ENCODE measurements around the gene RPL29.

The RPL29 gene

GRCh38 chr3:51971350-51971749 is 24.3 kb downstream of the RPL29 start:
- peaks cover 36% of the 10 kb centered on the region for H3K36me3 Mint-ChIP-seq (ENCODE audit: low read depth)
- H3K4me1 Mint-ChIP-seq (ENCODE audit: low read depth) = peaks cover 55% of the 10 kb centered on the region
- H3K27me3 Mint-ChIP-seq = no peaks in the 10 kb centered on the region
- peak overlapping the region; percentile 18 for H3K4me3 Mint-ChIP-seq
- H3K27ac Mint-ChIP-seq = no peak overlapping the region
- H3K9me3 Mint-ChIP-seq = no peaks in the 10 kb centered on the region
- DNase-seq = no peak

GRCh38 chr3:51970606-51971300 is 24.9 kb downstream of the RPL29 start:
- no peaks in the 10 kb centered on the region for H3K9me3 Mint-ChIP-seq
- peaks cover 53% of the 10 kb centered on the region for H3K4me1 Mint-ChIP-seq (ENCODE audit: low read depth)
- H3K27me3 Mint-ChIP-seq = no peaks in the 10 kb centered on the region
- H3K36me3 Mint-ChIP-seq (ENCODE audit: low read depth) = peaks cover 36% of the 10 kb centered on the region
- no peak overlapping the region for H3K27ac Mint-ChIP-seq
- no peak for DNase-seq
- peak overlapping the region; percentile 1 for H3K4me3 Mint-ChIP-seq

GRCh38 chr3:51969841-51970240 is 25.9 kb downstream of the RPL29 start:
- Mint-ChIP-seq H3K4me1 (ENCODE audit: low read depth) (peaks cover 47% of the 10 kb centered on the region), H3K27me3 (no peaks in the 10 kb centered on the region), H3K27ac (no peak overlapping the region), H3K9me3 (no peaks in the 10 kb centered on the region), H3K4me3 (no peak overlapping the region), H3K36me3 (ENCODE audit: low read depth) (peaks cover 36% of the 10 kb centered on the region)
- no peak for DNase-seq

DNA sequence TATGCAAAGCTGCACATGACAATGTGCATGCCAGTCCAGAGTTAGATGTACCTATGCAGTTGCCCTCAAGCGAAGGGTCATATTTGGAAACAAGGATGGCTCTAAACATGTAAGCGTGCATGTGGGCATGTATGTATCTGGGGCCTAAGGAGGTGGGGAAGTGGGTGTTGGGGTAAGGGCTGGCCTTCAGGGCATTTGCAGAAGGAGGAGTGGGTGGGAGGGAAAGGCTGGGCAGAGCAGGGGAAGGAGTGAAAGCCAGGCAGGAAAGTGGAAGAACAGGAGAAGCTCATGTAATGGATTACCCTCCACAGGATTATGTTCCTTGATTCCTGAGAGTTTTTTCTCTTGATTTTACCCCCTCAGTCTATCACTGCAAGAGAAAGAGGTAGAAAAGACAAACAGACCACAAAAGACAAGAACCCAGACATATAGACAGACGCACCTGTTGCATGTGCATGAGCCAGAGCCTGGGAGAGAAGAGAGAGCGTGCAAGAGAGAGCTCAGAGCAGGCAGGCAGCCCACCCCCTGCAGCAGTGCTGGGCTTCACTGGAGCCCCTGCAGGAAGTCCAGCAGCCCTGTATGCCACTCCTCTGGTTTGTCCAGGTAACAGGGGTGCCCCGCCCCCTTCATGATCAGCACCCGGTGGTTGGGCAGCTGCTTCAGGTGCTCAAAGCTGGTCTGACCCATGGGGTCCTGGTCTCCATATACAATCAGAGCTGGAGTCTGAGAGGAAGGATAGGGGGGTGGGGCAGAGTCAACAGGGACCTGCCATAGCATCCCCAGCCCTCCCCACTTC is 26.6 kb downstream of the RPL29 start:
- Mint-ChIP-seq H3K27me3 (no peaks in the 10 kb centered on the region), H3K9me3 (no peaks in the 10 kb centered on the region), H3K36me3 (ENCODE audit: low read depth) (peaks cover 36% of the 10 kb centered on the region), H3K4me3 (peak overlapping the region; percentile 33), H3K4me1 (ENCODE audit: low read depth) (peaks cover 40% of the 10 kb centered on the region), H3K27ac (peak overlapping the region; percentile 32)
- DNase-seq = no peak

DNA sequence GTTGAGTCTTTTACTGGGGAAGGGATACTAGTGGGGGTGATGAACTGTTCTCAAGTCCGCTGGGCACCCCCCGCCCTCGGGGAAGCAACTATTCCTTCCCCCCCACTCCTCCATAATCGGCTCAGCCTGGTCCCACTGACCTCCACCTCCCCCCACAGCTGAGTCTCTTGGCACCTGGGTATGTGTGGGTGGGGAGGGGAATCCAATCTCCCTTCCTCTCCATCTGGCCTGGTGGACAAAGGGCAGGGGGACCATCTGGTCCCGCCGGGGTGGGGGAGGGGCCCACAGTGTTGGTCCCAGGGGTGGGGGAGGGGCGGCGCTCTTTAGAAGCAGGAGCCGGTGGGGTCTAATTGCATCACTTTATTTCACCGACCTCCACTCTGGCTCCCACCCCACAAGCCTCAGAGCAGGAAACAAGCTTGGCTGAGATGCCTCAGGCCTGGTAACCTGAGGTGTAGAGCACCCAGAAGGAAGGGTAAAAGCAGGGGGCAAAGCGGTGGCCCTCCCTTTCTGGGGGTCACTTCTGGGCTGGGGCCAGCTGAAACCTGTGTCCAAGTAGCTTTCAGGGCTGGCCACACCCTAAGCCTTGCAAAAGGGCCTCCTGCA is 27.4 kb downstream of the RPL29 start:
- Mint-ChIP-seq H3K36me3 (ENCODE audit: low read depth) (peaks cover 29% of the 10 kb centered on the region), H3K27me3 (no peaks in the 10 kb centered on the region), H3K4me1 (ENCODE audit: low read depth) (peaks cover 36% of the 10 kb centered on the region), H3K4me3 (peak overlapping the region; percentile 78), H3K9me3 (no peaks in the 10 kb centered on the region), H3K27ac (peak overlapping the region; percentile 44)
- DNase-seq = no peak

DNA sequence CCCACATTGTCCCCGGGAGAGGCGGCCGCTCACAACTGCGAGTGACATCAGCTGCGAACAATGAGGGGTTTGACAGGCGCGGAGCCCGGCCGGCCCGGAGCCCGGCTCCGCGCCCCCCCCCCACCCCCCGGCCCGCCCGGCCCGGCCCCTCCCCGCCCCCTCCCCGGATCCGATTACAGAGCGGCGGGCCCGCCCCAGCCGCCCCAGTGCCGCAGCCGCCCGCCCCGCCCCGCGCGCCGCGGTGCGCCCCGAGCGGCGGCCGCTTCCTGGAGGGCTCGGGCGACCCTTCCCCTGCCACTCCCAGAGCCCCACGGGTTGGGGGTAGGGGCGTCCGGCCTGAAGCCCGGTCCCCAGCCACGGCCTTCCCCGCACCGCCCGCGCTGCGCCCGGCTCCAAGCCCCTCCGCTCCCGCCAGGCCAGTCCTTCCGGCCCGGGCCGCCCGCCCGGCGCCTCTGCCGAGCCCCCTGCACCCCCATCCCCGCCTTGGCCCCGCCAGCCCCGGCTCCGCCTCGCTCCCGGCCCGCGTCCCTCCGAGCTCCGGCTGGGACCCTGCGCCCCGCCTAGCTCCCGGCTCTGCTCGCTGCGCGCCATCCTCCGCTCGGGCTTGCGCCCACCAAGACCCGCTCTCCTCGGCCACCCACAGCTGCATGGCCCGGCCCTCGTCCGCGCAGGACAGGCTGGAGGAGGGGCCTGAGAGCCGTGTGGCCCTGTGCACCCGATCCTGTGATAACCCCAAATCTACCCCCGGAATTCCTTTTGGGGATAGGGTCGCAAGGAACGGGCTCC is 28.1 kb downstream of the RPL29 start, which contains the start of gene PCBP4:
Gene PCBP4, minus strand, starts transcription at position 71 of the 786 bp plus-strand sequence. CDS start 6,214 bp downstream, outside the sequence.
- Mint-ChIP-seq H3K4me1 (ENCODE audit: low read depth) (peaks cover 36% of the 10 kb centered on the region), H3K36me3 (ENCODE audit: low read depth) (peaks cover 29% of the 10 kb centered on the region), H3K27ac (peak within 1 kb of the TSS; percentile 68), H3K9me3 (no peaks in the 10 kb centered on the region), H3K4me3 (peak within 1 kb of the TSS; percentile 78), H3K27me3 (no peaks in the 10 kb centered on the region)
- DNase-seq = peak; percentile 70

- Mint-ChIP-seq H3K27ac (peak overlapping the region; percentile 68), H3K27me3 (no peaks in the 10 kb centered on the region), H3K4me3 (peak overlapping the region; percentile 78), H3K9me3 (no peaks in the 10 kb centered on the region), H3K4me1 (ENCODE audit: low read depth) (peaks cover 30% of the 10 kb centered on the region), H3K36me3 (ENCODE audit: low read depth) (peaks cover 23% of the 10 kb centered on the region)
- DNase-seq = no peak
These were observed 28.7 kb downstream of the RPL29 start for GRCh38 chr3:51966922-51967383.

- H3K4me1 Mint-ChIP-seq (ENCODE audit: low read depth) = peaks cover 27% of the 10 kb centered on the region
- H3K4me3 Mint-ChIP-seq = peak overlapping the region; percentile 78
- H3K27me3 Mint-ChIP-seq = no peaks in the 10 kb centered on the region
- DNase-seq = no peak
- H3K36me3 Mint-ChIP-seq (ENCODE audit: low read depth) = peaks cover 19% of the 10 kb centered on the region
- H3K9me3 Mint-ChIP-seq = no peaks in the 10 kb centered on the region
- peak overlapping the region; percentile 68 for H3K27ac Mint-ChIP-seq
These were observed 29.2 kb downstream of the RPL29 start for GRCh38 chr3:51966486-51966885.

DNA sequence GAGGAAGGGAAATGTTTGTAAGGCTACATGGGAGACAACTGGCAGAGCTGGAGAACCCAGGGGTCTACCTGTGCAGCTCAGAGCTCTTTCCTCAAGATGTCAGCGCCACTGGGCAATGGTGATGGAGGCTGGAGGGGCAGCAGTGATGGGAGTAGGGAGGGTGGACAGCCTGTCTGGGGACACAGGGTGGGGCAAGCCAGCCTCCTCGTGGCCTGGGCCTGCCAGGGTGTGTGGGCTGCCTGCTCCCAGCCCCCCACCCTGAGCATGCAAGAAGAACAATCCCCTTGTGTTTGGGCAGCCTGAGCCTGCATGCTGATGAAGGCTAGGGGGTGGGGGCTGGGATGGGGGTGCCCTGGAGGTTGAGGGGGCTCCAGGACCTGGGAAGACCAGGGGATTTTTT is 29.7 kb downstream of the RPL29 start:
- H3K9me3 Mint-ChIP-seq = no peaks in the 10 kb centered on the region
- no peaks in the 10 kb centered on the region for H3K27me3 Mint-ChIP-seq

DNA sequence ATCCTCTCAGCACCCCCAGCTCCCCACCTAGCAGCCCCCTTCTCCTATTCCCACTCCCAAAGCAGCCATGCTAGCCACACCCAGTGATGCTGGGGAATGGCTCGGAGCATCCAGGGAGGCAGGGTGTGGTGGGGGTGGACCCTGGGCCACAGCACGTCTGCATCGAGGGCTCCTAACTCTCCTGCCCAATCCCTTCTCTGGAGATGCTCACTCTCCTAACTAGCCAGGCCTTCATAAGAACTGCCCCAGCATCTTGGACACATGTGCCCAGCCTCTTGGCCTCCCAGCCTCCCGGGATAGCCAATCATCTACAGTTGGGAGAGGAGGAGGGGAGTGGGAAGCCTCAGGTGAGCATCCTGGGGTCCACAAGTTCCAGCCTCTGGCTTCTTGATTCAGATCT is 31.2 kb downstream of the RPL29 start:
- DNase-seq = no peak
- peaks cover 4% of the 10 kb centered on the region for H3K36me3 Mint-ChIP-seq (ENCODE audit: low read depth)
- peaks cover 20% of the 10 kb centered on the region for H3K4me1 Mint-ChIP-seq (ENCODE audit: low read depth)
- H3K27me3 Mint-ChIP-seq = no peaks in the 10 kb centered on the region
- H3K4me3 Mint-ChIP-seq = no peak overlapping the region
- no peak overlapping the region for H3K27ac Mint-ChIP-seq
- H3K9me3 Mint-ChIP-seq = no peaks in the 10 kb centered on the region

More for the DNA sequence above, 29.7 kb downstream of the RPL29 start:
- no peak overlapping the region for H3K27ac Mint-ChIP-seq
- no peak for DNase-seq
- H3K4me3 Mint-ChIP-seq = peak overlapping the region; percentile 78
- H3K36me3 Mint-ChIP-seq (ENCODE audit: low read depth) = peaks cover 16% of the 10 kb centered on the region
- peaks cover 24% of the 10 kb centered on the region for H3K4me1 Mint-ChIP-seq (ENCODE audit: low read depth)

DNA sequence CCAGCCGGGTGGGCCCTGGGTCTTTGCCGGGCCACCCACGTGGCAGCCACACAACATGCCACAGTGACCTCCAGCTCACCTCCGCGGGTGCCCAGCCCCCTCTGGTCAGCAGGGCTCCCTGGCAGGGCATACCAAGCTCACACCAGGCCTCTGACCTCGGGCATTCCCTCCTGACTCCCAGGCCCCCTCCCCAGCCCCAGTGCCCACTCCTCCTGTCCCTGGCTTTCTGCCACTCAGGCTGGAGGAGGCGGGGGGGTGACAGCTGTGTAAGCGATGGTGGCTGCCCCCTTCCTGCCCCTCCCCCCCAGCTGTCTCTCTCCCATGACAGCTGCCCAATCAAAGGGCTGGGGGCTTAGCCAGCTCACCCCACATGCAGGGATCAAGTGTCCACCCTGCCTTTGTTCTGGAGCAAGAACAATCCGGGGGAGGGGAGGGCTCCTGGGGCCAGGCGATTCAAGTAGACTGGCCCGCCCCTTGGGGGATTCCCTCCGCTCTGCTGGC is 31.7 kb downstream of the RPL29 start:
- H3K27ac Mint-ChIP-seq = no peak overlapping the region
- no peaks in the 10 kb centered on the region for H3K9me3 Mint-ChIP-seq
- H3K36me3 Mint-ChIP-seq (ENCODE audit: low read depth) = peaks cover 2% of the 10 kb centered on the region
- H3K27me3 Mint-ChIP-seq = no peaks in the 10 kb centered on the region
- DNase-seq = no peak
- H3K4me1 Mint-ChIP-seq (ENCODE audit: low read depth) = peaks cover 18% of the 10 kb centered on the region
- no peak overlapping the region for H3K4me3 Mint-ChIP-seq

DNA sequence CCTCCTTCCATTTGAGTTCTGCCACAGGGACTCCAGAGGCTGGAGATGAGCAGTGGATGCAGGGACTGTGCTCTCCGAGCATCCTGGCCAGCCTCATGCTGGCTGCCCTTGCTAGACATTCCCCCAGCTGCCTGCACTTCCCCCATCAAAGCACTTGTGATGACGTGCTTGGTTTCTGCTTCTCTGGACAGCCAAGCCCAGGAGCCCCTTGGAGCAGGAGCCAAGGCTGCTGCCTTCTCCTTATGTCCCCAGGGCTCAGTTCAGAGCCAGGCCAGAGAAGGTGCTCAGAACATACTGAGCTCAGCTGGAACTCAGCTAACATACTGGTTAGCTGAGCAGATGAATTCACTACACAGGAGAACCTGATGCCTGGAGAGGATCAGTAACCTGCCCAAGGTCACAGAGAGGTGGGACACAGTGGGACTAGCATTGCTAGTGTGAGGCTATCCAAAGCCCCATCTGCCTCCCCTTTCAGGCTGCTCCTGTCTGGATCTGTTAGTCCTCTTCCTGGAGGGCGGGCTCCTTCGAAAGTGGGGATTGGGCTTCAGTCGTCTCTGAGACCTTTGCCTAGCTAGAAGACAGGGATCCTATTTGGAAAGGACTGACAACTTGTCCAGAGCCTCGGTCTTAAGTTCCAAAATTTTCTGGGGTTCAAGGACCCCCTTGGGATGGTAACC is 32.7 kb downstream of the RPL29 start:
- Mint-ChIP-seq H3K36me3 (ENCODE audit: low read depth) (peaks cover 2% of the 10 kb centered on the region), H3K4me3 (no peak overlapping the region), H3K4me1 (ENCODE audit: low read depth) (peaks cover 10% of the 10 kb centered on the region), H3K27ac (no peak overlapping the region), H3K9me3 (no peaks in the 10 kb centered on the region), H3K27me3 (no peaks in the 10 kb centered on the region)
- no peak for DNase-seq

DNA sequence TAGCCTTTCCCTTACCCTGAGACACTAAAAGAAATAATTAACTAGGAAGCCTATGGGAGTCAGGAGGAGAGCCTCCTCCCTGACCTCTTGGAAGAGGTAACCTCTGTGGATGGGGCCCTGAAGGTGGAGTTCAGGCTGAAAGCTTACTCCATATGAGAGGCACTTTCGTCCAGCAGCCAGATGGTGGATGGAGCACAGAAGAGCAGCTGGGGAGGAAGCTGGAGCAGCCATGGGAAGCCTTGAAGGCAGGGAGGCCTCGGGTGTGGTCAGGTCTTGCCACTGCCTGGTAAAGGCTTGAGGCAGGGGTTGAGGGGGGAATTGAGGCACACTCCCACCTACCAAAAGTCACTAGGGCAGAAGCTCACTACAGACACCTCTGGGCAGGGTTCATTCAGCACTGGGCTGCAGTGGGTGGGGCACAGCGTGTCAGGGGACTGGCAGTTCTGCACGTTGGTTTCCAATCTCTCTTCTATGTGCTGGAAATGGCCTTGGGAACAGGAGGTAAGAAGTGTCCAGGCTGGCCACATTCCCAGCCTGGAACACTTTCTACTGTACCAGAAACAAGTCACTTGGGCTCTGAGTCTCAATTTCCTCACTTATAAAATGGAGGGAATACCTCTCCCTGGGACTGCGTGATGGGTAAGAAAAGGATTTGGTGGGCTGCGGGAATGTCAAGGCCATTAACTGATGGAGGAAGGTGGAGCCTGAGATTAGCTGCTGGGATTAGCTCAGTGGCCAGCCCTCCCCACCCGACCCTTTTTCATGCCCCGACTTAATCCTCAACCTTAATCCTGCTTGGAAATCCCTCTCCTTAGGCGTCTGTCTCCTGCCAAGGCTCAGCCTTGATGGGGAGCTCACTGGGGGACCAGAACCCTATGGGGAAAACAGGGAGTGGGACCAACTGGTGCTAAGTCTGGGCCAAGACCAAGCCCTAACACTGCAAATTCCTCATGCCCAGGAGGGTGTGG is 33.8 kb downstream of the RPL29 start:
- no peak overlapping the region for H3K4me3 Mint-ChIP-seq
- no peak overlapping the region for H3K27ac Mint-ChIP-seq
- no peaks in the 10 kb centered on the region for H3K9me3 Mint-ChIP-seq
- peaks cover 8% of the 10 kb centered on the region for H3K4me1 Mint-ChIP-seq (ENCODE audit: low read depth)
- H3K36me3 Mint-ChIP-seq (ENCODE audit: low read depth) = peaks cover 4% of the 10 kb centered on the region
- no peak for DNase-seq
- peaks cover 5% of the 10 kb centered on the region for H3K27me3 Mint-ChIP-seq

Measured in activated T-cell treated with anti-CD3 and anti-CD28 coated beads, Interleukin-2, amount 50 U/mL, for 24 hours (primary cell).